ENCODE data around the gene PCDH9.

PCDH9 gene

GRCh38 chr13:67145950-67146349, 84.2 kb downstream of the PCDH9 start:
- no peak overlapping the region for H3K27ac ChIP-seq
- in situ Hi-C loops (cut with HindIII; ENCODE audit: low pct_ligation_motif_present, low sequenced_read_pairs) = no loop called here

DNA sequence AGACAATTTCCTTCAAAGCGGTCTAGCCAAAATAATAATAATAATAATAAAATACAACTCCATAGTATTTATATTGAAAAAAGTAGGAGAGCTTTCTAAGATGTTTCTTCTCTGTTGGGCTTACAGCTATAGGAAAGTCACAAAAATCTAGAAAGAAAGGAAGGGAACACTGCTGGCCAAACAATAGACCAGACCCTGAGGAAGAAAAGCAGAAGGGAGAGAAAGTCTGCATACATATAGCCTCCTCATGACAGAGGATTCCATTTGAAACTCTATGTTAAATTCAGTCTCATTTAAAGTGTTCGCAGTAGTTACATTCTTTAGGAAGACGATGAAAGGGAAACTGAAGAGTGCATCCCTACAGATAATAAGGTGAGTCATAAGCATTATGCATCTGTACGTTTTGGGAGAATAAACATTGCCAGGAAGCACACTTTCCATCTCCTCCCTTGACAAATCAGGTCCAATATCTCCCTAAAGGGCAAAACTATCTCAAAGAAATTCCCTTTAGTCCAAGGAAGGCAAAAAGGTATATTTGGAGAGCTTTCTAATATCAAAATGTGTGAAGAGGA, 86.5 kb downstream of the PCDH9 start:
- no peaks in the 10 kb centered on the region for H3K36me3 ChIP-seq (replicated peaks)
- DNase-seq = no peak
- H3K27me3 ChIP-seq (replicated peaks) = no peaks in the 10 kb centered on the region
- no peak overlapping the region for H3K27ac ChIP-seq
- in situ Hi-C loops (cut with HindIII; ENCODE audit: low pct_ligation_motif_present, low sequenced_read_pairs) = no loop called here
- TF ChIP-seq, protein P1, sequence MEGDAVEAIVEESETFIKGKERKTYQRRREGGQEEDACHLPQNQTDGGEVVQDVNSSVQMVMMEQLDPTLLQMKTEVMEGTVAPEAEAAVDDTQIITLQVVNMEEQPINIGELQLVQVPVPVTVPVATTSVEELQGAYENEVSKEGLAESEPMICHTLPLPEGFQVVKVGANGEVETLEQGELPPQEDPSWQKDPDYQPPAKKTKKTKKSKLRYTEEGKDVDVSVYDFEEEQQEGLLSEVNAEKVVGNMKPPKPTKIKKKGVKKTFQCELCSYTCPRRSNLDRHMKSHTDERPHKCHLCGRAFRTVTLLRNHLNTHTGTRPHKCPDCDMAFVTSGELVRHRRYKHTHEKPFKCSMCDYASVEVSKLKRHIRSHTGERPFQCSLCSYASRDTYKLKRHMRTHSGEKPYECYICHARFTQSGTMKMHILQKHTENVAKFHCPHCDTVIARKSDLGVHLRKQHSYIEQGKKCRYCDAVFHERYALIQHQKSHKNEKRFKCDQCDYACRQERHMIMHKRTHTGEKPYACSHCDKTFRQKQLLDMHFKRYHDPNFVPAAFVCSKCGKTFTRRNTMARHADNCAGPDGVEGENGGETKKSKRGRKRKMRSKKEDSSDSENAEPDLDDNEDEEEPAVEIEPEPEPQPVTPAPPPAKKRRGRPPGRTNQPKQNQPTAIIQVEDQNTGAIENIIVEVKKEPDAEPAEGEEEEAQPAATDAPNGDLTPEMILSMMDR (IDR thresholded peaks at IDR 0.05; ENCODE audit: low read depth, low read length, missing control alignments) = no peak
- H3K4me3 ChIP-seq (ENCODE audit: low read depth, low read length) = no peak overlapping the region

More at GRCh38 chr13:67145950-67146349, 84.2 kb downstream of the PCDH9 start:
- Histone ChIP-seq H3K27me3 (replicated peaks) (no peaks in the 10 kb centered on the region), H3K4me3 (ENCODE audit: low read depth, low read length) (no peak overlapping the region), H3K36me3 (replicated peaks) (no peaks in the 10 kb centered on the region)
- no peak for DNase-seq
- TF ChIP-seq, protein P1 (IDR thresholded peaks at IDR 0.05; ENCODE audit: low read depth, low read length, missing control alignments) = no peak

DNA sequence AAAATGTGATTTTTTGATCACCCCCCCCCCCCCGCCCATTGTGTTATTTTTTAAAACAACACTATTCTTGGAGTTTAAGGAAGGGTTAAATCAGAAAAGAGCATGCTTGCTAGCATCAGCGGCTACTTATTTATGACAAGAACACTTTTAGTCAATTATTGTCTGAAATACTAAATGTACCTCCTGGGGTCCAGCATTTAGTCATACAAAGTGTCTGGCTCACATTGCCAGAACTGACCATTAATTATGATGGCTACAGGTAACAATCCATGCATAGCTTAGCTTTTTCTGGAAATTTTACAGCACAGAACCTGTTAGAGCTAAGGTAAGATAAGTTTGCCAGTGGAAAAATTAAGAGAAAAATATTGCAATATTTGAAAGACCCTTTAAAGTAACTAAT, 90.1 kb downstream of the PCDH9 start:
- DNase-seq = no peak
- Histone ChIP-seq H3K27ac (no peak overlapping the region), H3K27me3 (replicated peaks) (no peaks in the 10 kb centered on the region), H3K36me3 (replicated peaks) (no peaks in the 10 kb centered on the region), H3K4me3 (ENCODE audit: low read depth, low read length) (no peak overlapping the region)
- in situ Hi-C loops (cut with HindIII; ENCODE audit: low pct_ligation_motif_present, low sequenced_read_pairs) = no loop called here
- TF ChIP-seq, protein P1 (IDR thresholded peaks at IDR 0.05; ENCODE audit: low read depth, low read length, missing control alignments) = no peak

- Histone ChIP-seq H3K4me3 (ENCODE audit: low read depth, low read length) (no peak overlapping the region), H3K27me3 (replicated peaks) (no peaks in the 10 kb centered on the region), H3K36me3 (replicated peaks) (no peaks in the 10 kb centered on the region), H3K27ac (no peak overlapping the region)
- TF ChIP-seq, protein P1 (IDR thresholded peaks at IDR 0.05; ENCODE audit: low read depth, low read length, missing control alignments) = no peak
- in situ Hi-C loops (cut with HindIII; ENCODE audit: low pct_ligation_motif_present, low sequenced_read_pairs) = no loop called here
- DNase-seq = no peak
Observed at GRCh38 chr13:67139551-67139950, 90.6 kb downstream of the PCDH9 start.

- H3K36me3 ChIP-seq (replicated peaks) = no peaks in the 10 kb centered on the region
- DNase-seq = no peak
- TF ChIP-seq, protein P1 (IDR thresholded peaks at IDR 0.05; ENCODE audit: low read depth, low read length, missing control alignments) = no peak
- no peak overlapping the region for H3K27ac ChIP-seq
- in situ Hi-C loops (cut with HindIII; ENCODE audit: low pct_ligation_motif_present, low sequenced_read_pairs) = no loop called here
- no peak overlapping the region for H3K4me3 ChIP-seq (ENCODE audit: low read depth, low read length)
- H3K27me3 ChIP-seq (replicated peaks) = no peaks in the 10 kb centered on the region
Observed at GRCh38 chr13:67138970-67139369, 91.2 kb downstream of the PCDH9 start.

Measured in brain microvascular endothelial cell (primary cell).